WTC11 (cell line): Measurements from ENCODE around the gene NAAA. TPM values are rescaled to one million over a fixed set of nuclear protein-coding genes. Genes with fewer than 3 reads are reported as not detected.

Experiments used
- ATAC-seq: fragments of 200-7000 bp; cut with Tn5 transposase; 2 replicates; pipeline ENCODE4 v1.10.0; 2021; ENCODE audit warnings: mild to moderate bottlenecking, moderate library complexity
- CTCF ChIA-PET: fragments of 300-600 bp; sonication (Branson Sonifier 250); formaldehyde crosslinking; loops from one replicate; lab custom pipeline; 2021; ENCODE audit warnings: antibody characterized with exemption; lab: Charles Lee
- POLR2A ChIA-PET: fragments of 350-600 bp; sonication (Branson Sonifier 250); formaldehyde crosslinking; loops from one replicate; lab custom pipeline; 2021; ENCODE audit warnings: antibody characterized with exemption; lab: Charles Lee
- DNase-seq: peaks from one replicate; pipeline ENCODE4 v3.0.0; 2021; ENCODE audit warnings: low spot score
- H3K27ac Mint-ChIP-seq: 2 replicates; pipeline ENCODE4 v1.8.0; 2021; ENCODE audit warnings: mixed read lengths
- H3K27me3 Mint-ChIP-seq: 2 replicates; pipeline ENCODE4 v1.8.0; 2021; ENCODE audit warnings: low read depth, mild to moderate bottlenecking, moderate library complexity, mixed read lengths
- H3K36me3 Mint-ChIP-seq: 2 replicates; pipeline ENCODE4 v1.8.0; 2021; ENCODE audit warnings: mixed read lengths
- H3K4me1 Mint-ChIP-seq: 2 replicates; pipeline ENCODE4 v1.8.0; 2022; ENCODE audit warnings: mixed read lengths
- H3K4me3 Mint-ChIP-seq: 2 replicates; pipeline ENCODE4 v1.8.0; 2021; ENCODE audit warnings: mild to moderate bottlenecking, moderate library complexity, mixed read lengths
- H3K9me3 Mint-ChIP-seq: 2 replicates; pipeline ENCODE4 v1.8.0; 2021; ENCODE audit warnings: mixed read lengths
- AR ChIP-seq: fragments of 250-450 bp; sonication (Bioruptor Pico); IDR thresholded peaks from 2 replicates; pipeline ENCODE4 v1.9.0; 2021; ENCODE audit warnings: mild to moderate bottlenecking
- ATF1 ChIP-seq: sonication (generic); formaldehyde crosslinking; IDR thresholded peaks from 2 replicates; pipeline ENCODE4 v1.8.1; 2023; ENCODE audit warnings: mild to moderate bottlenecking, moderate library complexity, missing genetic modification reagents
- ATF2 ChIP-seq: sonication (generic); formaldehyde crosslinking; IDR thresholded peaks from 2 replicates; pipeline ENCODE4 v1.8.1; 2022; ENCODE audit warnings: low read depth, missing genetic modification reagents, borderline replicate concordance
- CBFB ChIP-seq: sonication (generic); formaldehyde crosslinking; IDR thresholded peaks from 2 replicates; pipeline ENCODE4 v1.8.1; 2022; ENCODE audit warnings: mild to moderate bottlenecking, low read depth, missing genetic modification reagents
- E2F5 ChIP-seq: sonication (generic); formaldehyde crosslinking; IDR thresholded peaks from 2 replicates; pipeline ENCODE4 v1.8.1; 2022; ENCODE audit warnings: mild to moderate bottlenecking, moderate library complexity, missing genetic modification reagents
- EMX1 ChIP-seq: fragments of 250-450 bp; sonication (Bioruptor Pico); IDR thresholded peaks from 2 replicates; pipeline ENCODE4 v1.8.0; 2021; ENCODE audit warnings: mild to moderate bottlenecking
- FOXK1 ChIP-seq: sonication (generic); formaldehyde crosslinking; IDR thresholded peaks from 2 replicates; pipeline ENCODE4 v1.8.0; 2022; ENCODE audit warnings: mild to moderate bottlenecking, moderate library complexity, missing genetic modification reagents
- FOXP1 ChIP-seq: sonication (generic); formaldehyde crosslinking; IDR thresholded peaks from 2 replicates; pipeline ENCODE4 v1.8.0; 2022; ENCODE audit warnings: missing genetic modification reagents, mild to moderate bottlenecking, moderate library complexity, borderline replicate concordance
- GABPB1 ChIP-seq: sonication (generic); formaldehyde crosslinking; IDR thresholded peaks from 2 replicates; pipeline ENCODE4 v1.8.1; 2023; ENCODE audit warnings: mild to moderate bottlenecking, missing genetic modification reagents
- GRHL2 ChIP-seq: fragments of 250-450 bp; sonication (Bioruptor Pico); IDR thresholded peaks from 2 replicates; pipeline ENCODE4 v1.8.0; 2022; ENCODE audit warnings: mild to moderate bottlenecking, moderate library complexity; ENCODE audit not compliant: insufficient replicate concordance, severe bottlenecking
- KAT7 ChIP-seq: sonication (generic); formaldehyde crosslinking; IDR thresholded peaks from 2 replicates; pipeline ENCODE4 v1.8.1; 2023; ENCODE audit warnings: missing genetic modification reagents, mild to moderate bottlenecking, borderline replicate concordance
- NFYB ChIP-seq: sonication (generic); formaldehyde crosslinking; conservative IDR thresholded peaks from 2 replicates; pipeline ENCODE4 v1.8.0; 2022; ENCODE audit warnings: low read depth, missing genetic modification reagents
- NR2C2 ChIP-seq: sonication (generic); formaldehyde crosslinking; IDR thresholded peaks from 2 replicates; pipeline ENCODE4 v1.8.0; 2022; ENCODE audit warnings: mild to moderate bottlenecking, missing genetic modification reagents
- RELA ChIP-seq: sonication (generic); formaldehyde crosslinking; IDR thresholded peaks from 2 replicates; pipeline ENCODE4 v1.8.1; 2022; ENCODE audit warnings: missing genetic modification reagents, mild to moderate bottlenecking, borderline replicate concordance
- RORB ChIP-seq: fragments of 250-450 bp; sonication (Bioruptor Pico); IDR thresholded peaks from 2 replicates; pipeline ENCODE4 v1.9.0; 2021; ENCODE audit warnings: mild to moderate bottlenecking
- SOX15 ChIP-seq: fragments of 250-450 bp; sonication (Bioruptor Pico); IDR thresholded peaks from 2 replicates; pipeline ENCODE4 v1.9.0; 2021; ENCODE audit warnings: mild to moderate bottlenecking
- TCF7 ChIP-seq: sonication (generic); formaldehyde crosslinking; IDR thresholded peaks from 2 replicates; pipeline ENCODE4 v1.8.0; 2022; ENCODE audit warnings: mild to moderate bottlenecking, low read depth, missing genetic modification reagents, moderate library complexity
- TP53 ChIP-seq: sonication (generic); formaldehyde crosslinking; IDR thresholded peaks from 2 replicates; pipeline ENCODE4 v1.8.1; 2023; ENCODE audit warnings: mild to moderate bottlenecking, missing genetic modification reagents
- ZNF281 ChIP-seq: sonication (generic); formaldehyde crosslinking; IDR thresholded peaks from 2 replicates; pipeline ENCODE4 v1.8.0; 2023; ENCODE audit warnings: mild to moderate bottlenecking, missing genetic modification reagents
- ZNF317 ChIP-seq: sonication (generic); formaldehyde crosslinking; IDR thresholded peaks from 2 replicates; pipeline ENCODE4 v1.8.1; 2023; ENCODE audit warnings: low read depth, mild to moderate bottlenecking, moderate library complexity, missing genetic modification reagents, borderline replicate concordance
- ZNF416 ChIP-seq: fragments of 250-450 bp; sonication (Bioruptor Pico); IDR thresholded peaks from 2 replicates; pipeline ENCODE4 v1.9.0; 2021; ENCODE audit warnings: mild to moderate bottlenecking, inconsistent platforms
- ZNF512 ChIP-seq: sonication (generic); formaldehyde crosslinking; IDR thresholded peaks from 2 replicates; pipeline ENCODE4 v1.8.1; 2022; ENCODE audit warnings: missing genetic modification reagents, borderline replicate concordance
- total RNA-seq: library from RNA; stranded (reverse); gene quantifications from 3 replicates; pipeline ENCODE4 v1.2.3, GENCODE V29; 2021

NAAA gene
- total RNA-seq, 1 experiment from 2014 or later: 7.1 TPM

GRCh38 chr4:75976177-75976576 is 35.4 kb upstream of the NAAA start:
- peaks cover 75% of the 10 kb centered on the region for H3K36me3 Mint-ChIP-seq
- POLR2A ChIA-PET: no interaction called here
- DNase-seq (no peak), ATAC-seq (no peak)
- H3K27ac Mint-ChIP-seq: no peak overlapping the region
- no peaks in the 10 kb centered on the region for H3K27me3 Mint-ChIP-seq
- no peak overlapping the region for H3K4me3 Mint-ChIP-seq
- no peak for TF ChIP-seq TCF7 (CRISPR knock-in tag)
- TF ChIP-seq ZNF281: no peak
- TF ChIP-seq ATF1 (CRISPR knock-in tag): no peak
- no peak for TF ChIP-seq ATF2 (CRISPR knock-in tag)
- TF ChIP-seq NR2C2 (CRISPR knock-in tag): no peak
- TF ChIP-seq EMX1: no peak
- no peak for TF ChIP-seq TP53 (CRISPR knock-in tag)
- TF ChIP-seq SOX15 (CRISPR knock-in tag): no peak
- no peak for TF ChIP-seq ZNF317 (CRISPR knock-in tag)
- no peak for TF ChIP-seq RORB (CRISPR knock-in tag)
- TF ChIP-seq KAT7: no peak
- TF ChIP-seq FOXP1 (CRISPR knock-in tag): no peak
- no peak for TF ChIP-seq NFYB (CRISPR knock-in tag)
- no peak for TF ChIP-seq E2F5 (CRISPR knock-in tag)
- no peak for TF ChIP-seq ZNF416
- no peak for TF ChIP-seq FOXK1 (CRISPR knock-in tag)
- no peak for TF ChIP-seq GRHL2 (CRISPR knock-in tag)
- TF ChIP-seq RELA (CRISPR knock-in tag): no peak
- CTCF ChIA-PET: no interaction called here
- H3K4me1 Mint-ChIP-seq: no peaks in the 10 kb centered on the region
- H3K9me3 Mint-ChIP-seq: peaks cover 21% of the 10 kb centered on the region

- no peak for ATAC-seq
- H3K27me3 Mint-ChIP-seq: no peaks in the 10 kb centered on the region
- ChIA-PET CTCF (interaction anchor here (0.6 to 2.0 kb wide), 3 partner anchors 58 to 113 kb away, joined by 3 to 7 read pairs (median 4); no protein-coding TSS in a partner anchor), POLR2A (interaction anchor here (0.6 kb wide), 1 partner anchor 60 kb away, joined by 5 read pairs; no protein-coding TSS in a partner anchor)
- DNase-seq: no peak
- H3K4me3 Mint-ChIP-seq: no peak overlapping the region
- H3K4me1 Mint-ChIP-seq: no peaks in the 10 kb centered on the region
- peaks cover 80% of the 10 kb centered on the region for H3K36me3 Mint-ChIP-seq
- no peak for TF ChIP-seq RELA (CRISPR knock-in tag)
- no peak for TF ChIP-seq FOXK1 (CRISPR knock-in tag)
- no peak for TF ChIP-seq FOXP1 (CRISPR knock-in tag)
- TF ChIP-seq CBFB: no peak
- TF ChIP-seq AR: no peak
- no peak for TF ChIP-seq GABPB1
- TF ChIP-seq ZNF512: no peak
- no peak overlapping the region for H3K27ac Mint-ChIP-seq
- peaks cover 21% of the 10 kb centered on the region for H3K9me3 Mint-ChIP-seq
Observed at GRCh38 chr4:75973766-75974165, 33.0 kb upstream of the NAAA start.
